Activated T-helper 1 cell treated with Interleukin-2 at 50 U/mL for 16 hours (primary cell): ENCODE results near the gene RSPH1.
A peak's percentile ranks its signal among the peaks of the same experiment; 100 is the strongest.

Experiments
- DNase-seq: peaks from one replicate; pipeline ENCODE4 v3.0.0-alpha.2; 2020; ENCODE audit warnings: low read depth

Gene RSPH1

GRCh38 chr21:42496120-42496838 lies at the start of gene RSPH1:
TSS of gene RSPH1 (minus strand) at chr21:42496224. CDS start at chr21:42496186, 38 bp downstream.
- DNase-seq, result peak; percentile 100

- DNase-seq, result no peak
These were observed 49.7 kb upstream of the RSPH1 start for GRCh38 chr21:42545745-42546144.

DNA sequence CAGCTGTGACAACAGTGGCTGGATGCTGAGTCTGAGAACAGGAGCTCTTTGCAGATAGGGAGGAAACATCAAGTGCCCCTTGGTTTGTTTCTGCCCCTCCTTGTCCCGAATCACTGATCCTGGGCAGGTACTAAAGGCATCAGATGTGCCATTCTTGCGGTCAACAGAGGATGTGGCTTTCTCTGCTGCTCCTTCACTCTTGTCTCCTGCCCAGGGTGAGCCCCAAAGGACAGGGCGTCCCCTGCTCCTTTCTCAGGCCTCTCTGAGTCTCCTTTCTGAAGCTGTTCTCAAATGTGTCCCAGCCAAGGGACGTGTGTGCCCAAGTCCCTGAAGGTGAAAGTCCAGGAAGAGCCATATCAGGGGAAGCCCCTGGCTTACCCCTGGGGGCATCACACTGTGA lies 49.3 kb upstream of the RSPH1 start:
- DNase-seq, result no peak

DNA sequence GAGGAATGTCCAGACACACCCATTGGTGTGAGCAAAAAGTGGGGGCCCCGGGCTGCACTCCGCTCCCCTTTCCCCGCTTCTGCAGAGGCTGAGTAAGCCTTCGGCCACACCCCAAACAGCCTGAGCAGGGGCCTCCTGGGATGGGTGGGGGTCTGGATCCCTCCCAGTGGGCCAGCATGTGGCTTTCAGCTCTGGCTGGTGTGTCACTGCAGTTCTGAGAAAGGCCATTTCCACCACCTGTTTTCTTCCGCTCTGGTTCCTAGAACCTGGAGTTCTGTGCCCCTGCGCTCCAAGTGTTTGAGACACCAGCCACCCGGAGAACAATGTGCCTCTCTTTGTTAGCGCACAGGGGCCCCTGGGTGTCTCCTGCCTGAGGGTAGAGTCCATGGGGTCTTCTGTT lies 48.5 kb upstream of the RSPH1 start:
- DNase-seq, result no peak

GRCh38 chr21:42543106-42543847 lies 47.3 kb upstream of the RSPH1 start:
- no peak for DNase-seq

DNA sequence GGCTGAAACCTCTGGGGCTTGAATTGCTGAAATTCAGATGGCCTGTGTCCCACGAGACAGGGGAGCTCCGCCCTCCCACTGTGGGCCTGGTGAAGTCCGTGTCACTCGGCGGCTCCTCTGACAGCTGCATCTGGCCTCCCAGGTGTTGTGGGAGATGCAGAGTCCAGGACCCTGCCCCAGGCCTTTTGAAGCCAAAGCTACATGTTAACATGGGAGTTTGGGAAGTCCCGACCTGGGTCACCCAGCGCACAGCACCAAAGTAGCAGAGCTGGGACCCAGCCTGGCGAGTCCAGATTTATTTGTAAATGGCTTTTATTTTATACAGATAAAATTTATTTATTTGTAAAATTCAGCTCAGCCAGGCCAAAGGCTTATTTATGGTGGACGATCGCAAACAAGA lies 46.6 kb upstream of the RSPH1 start:
- DNase-seq, result no peak

GRCh38 chr21:42542196-42542595 lies 46.2 kb upstream of the RSPH1 start:
- no peak for DNase-seq

- no peak for DNase-seq
These were observed 45.6 kb upstream of the RSPH1 start for GRCh38 chr21:42541618-42542017.

GRCh38 chr21:42541174-42541573 lies 45.1 kb upstream of the RSPH1 start:
- no peak for DNase-seq

GRCh38 chr21:42540396-42540795 lies 44.4 kb upstream of the RSPH1 start:
- no peak for DNase-seq

DNA sequence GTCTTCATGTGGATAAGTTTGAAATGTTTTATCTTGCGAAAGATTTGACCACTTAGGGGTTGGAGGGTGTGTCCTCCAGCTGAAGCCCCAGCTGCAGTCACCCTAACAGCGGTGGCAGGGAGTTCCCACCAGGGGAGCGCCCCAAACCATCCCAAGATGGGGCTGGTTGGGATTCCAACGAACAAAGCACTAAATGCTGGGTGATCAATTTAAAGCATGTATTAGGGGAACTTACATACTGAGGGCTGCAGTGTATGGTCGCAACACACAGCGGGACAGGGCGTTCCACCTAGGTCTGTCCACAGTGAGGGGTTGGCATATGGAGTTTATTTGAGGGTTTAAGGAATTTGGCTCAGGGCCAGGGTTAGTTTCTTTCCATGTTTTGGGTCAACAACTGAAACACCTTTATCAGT lies 43.9 kb upstream of the RSPH1 start:
- DNase-seq, result no peak

DNA sequence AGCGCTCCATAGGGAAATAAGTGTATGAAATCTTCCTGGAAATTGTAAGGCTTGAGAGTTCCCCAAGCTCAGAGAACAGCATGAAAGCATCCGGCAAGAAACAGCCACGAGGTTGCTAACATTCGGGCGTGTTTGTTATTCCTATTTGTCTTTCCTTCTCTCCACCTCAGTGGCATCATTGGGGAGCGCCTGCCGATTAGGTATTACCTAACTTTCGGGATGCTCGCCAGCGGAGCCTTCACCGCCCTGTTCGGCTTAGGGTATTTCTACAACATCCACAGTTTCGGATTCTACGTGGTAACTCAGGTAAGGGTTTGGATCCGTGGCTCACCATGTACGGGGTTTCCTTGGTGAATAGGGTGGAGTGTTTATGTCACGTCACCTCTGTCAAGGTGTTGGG lies 43.3 kb upstream of the RSPH1 start:
- DNase-seq, result no peak

GRCh38 chr21:42538479-42539275 lies 42.7 kb upstream of the RSPH1 start:
- no peak for DNase-seq

DNA sequence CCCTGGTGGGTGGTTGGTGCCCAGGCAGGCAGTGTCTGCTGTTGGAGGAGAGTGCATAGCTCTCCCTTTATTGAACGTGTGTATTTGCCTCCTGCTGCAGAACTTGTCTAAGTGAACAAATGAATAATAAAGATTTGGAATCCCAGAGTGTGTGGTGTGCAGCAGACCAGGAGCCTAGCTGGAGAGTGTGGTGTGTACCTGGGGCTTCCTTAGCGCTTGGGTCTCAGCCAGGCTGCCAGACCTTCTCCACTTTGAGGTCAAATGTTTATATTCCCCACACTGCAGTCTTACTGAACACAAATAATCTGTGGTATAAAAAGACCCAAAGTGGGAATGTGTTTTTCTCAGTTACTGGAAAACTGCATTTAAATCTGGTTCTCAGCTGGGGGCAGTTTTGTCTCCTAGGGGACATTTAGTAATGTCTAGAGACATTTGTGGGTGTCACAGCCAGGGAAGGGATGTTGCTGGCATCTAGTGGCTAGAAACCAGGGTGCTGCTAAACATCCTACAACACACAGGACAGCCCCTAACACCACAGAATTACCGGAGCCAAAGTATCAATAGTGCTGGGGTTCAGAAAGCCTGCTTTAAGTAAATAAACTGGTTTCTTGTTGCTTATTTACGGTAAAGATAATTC lies 41.2 kb upstream of the RSPH1 start:
- no peak for DNase-seq

DNA sequence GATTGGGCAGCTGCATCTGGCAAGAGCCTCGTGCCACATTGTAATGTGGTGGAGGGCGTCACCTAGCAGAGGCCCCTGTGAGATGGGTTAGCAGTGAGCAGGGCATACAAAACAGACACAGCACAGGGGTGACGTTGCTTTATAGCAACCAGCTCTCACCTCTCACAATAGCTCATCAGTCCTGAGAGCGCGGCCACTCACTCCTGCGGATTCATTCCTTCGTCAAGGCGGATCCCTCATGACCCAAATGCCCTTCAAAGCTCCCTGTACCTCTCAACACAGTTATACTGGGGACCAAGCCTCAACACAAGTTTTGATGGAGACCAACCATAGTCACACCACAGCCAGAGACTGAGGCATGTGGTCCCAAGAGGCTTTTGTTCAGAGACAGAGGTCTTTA lies 40.6 kb upstream of the RSPH1 start:
- no peak for DNase-seq

DNA sequence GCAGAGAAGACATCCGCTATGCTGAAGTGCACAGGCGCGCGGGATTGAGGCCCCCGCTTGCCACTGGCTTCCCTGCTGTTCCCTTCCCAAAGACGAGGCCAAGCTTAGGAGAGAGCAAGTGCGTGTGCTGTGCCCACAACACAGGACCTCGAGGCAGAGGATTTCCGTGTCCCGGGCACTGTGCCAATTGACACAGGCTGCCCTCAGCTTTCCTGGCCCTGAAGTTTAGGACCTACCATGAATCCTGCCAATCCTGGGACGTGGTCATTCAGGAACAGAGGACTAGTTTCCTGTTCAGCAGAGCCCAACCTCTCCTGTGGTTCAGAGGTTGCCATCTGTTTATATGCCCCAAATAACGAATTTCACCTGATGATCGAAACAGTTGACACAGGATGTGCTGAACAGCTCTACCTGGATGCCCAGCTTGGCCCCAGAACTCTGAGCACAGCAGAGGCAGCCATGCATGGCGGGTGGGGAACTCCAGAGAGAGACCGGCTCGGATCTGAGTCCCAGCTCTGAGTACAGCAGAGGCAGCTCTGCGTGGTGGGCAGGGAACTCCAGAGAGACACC lies 39.7 kb upstream of the RSPH1 start:
- DNase-seq, result no peak

- DNase-seq, result no peak
These were observed 38.7 kb upstream of the RSPH1 start for GRCh38 chr21:42534421-42535378.

GRCh38 chr21:42533963-42534355 lies 37.9 kb upstream of the RSPH1 start:
- no peak for DNase-seq

DNA sequence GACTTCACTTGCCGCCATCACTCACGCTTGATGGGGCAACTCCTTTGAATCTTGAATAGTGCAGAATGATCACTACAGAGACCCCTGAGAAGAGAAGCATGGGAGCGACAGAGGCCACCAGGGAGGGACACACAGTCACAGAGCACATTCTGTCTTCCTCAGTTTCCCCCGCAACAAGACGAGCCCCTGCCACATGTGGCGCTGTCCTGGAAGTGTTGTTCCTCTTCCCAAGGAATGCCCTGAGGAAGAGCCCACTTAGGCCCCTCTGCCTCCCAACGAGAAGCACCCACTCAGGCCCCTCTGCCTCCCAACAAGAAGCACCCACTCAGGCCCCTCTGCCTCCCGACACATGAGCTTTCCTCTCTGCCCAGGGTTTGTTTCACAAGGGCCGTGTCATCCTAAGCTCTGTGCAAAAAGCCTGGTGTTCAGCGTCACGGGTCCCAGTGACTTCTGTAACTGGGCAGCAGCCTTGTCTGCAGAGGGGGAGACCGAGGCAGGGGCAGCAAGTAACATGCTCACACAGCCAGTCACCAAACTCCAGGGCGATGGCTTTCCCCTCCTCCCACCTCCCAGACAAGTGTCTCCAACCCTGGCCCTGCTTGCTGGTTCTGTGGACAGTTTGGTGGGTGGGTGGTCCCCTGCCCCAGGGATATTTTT lies 37.4 kb upstream of the RSPH1 start:
- DNase-seq, result no peak

DNA sequence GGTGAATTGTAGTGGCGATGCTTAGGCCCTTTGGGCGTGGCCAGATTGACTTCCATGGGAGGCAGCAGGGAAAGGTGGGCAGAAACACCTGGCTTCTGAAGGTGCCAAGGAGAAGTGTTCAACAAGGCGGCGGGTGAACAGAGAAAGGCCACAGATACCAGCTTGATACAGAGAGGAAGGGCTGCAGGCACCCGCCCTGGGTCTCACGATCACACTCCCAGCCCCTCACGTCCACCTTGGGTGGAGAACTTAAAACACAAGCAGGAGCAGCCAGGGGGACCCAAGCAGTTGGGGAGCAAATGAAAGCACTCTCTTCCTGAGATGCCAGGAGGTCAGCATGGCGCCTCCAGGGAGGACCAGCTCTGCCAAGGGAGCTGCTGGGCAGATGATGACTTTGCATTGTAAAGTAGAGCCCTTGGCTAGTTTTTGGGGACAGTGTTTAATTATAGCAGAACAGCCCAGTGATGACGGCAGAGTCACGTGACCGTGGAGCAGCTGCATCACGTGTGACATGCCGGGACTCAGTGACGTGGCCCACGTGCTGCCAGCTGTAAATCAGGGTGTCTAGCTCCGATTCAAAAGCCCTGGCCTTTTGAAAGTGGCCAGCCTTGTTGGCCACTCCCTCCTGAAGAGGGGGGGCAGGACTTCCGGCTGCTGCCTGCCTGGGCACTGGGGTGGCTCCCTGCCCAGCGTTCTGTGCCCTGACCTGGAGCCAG lies 36.6 kb upstream of the RSPH1 start:
- DNase-seq, result no peak
